Stimulated activated CD8-positive, alpha-beta memory T cell treated with anti-CD3 and anti-CD28 coated beads, Interleukin-12 subunit alpha, Interleukin-12 subunit beta, amount 100 ng/mL, for 1 hour (primary cell): ENCODE measurements around the gene PARP4.
A peak's percentile ranks its signal among the peaks of the same experiment; 100 is the strongest.
"Not testable (repeated sequence)": the region's sequence is repeated elsewhere in the genome, so short reads cannot be mapped to it uniquely, and the experiment has no call there.

Source experiments
- DNase-seq: peaks from one replicate; pipeline ENCODE4 v3.0.0-alpha.2; 2020; ENCODE audit warnings: low read depth

PARP4 gene

GRCh38 chr13:24512197-24512907, at the start of gene PARP4:
Gene PARP4, minus strand, starts transcription at chr13:24512778. Its CDS starts 9,002 bp downstream, at chr13:24503776.
- DNase-seq: peak; percentile 31

GRCh38 chr13:24560579-24561187, 48.1 kb upstream of the PARP4 start:
- DNase-seq: not testable (repeated sequence)

- DNase-seq: not testable (repeated sequence)
Observed at GRCh38 chr13:24559431-24560218, 47.0 kb upstream of the PARP4 start.

GRCh38 chr13:24557081-24557480, 44.5 kb upstream of the PARP4 start:
- DNase-seq: no peak

GRCh38 chr13:24553892-24554291, 41.3 kb upstream of the PARP4 start:
- not testable (repeated sequence) for DNase-seq

- not testable (repeated sequence) for DNase-seq
Observed at GRCh38 chr13:24541476-24542352, 29.1 kb upstream of the PARP4 start.

- DNase-seq: no peak
Observed at GRCh38 chr13:24541127-24541475, 28.5 kb upstream of the PARP4 start.

GRCh38 chr13:24540236-24541126, 27.9 kb upstream of the PARP4 start:
- no peak for DNase-seq

GRCh38 chr13:24539500-24540165, 27.1 kb upstream of the PARP4 start:
- no peak for DNase-seq

GRCh38 chr13:24529478-24529877, 16.9 kb upstream of the PARP4 start:
- DNase-seq: no peak

GRCh38 chr13:24528816-24529398, 16.3 kb upstream of the PARP4 start:
- DNase-seq: no peak

GRCh38 chr13:24527266-24527775, 14.7 kb upstream of the PARP4 start:
- DNase-seq: no peak

GRCh38 chr13:24520733-24521132, 8.2 kb upstream of the PARP4 start:
- DNase-seq: no peak

- no peak for DNase-seq
Observed at GRCh38 chr13:24516919-24517318, 4.3 kb upstream of the PARP4 start.

- DNase-seq: no peak
Observed at GRCh38 chr13:24512908-24513213, 283 bp upstream of the PARP4 start.

- DNase-seq: no peak
Observed at GRCh38 chr13:24511816-24512196, 772 bp downstream of the PARP4 start.

GRCh38 chr13:24511019-24511815, 1.4 kb downstream of the PARP4 start:
- DNase-seq: peak; percentile 19

GRCh38 chr13:24506698-24507335, 5.8 kb downstream of the PARP4 start:
- DNase-seq: no peak

GRCh38 chr13:24506283-24506682, 6.3 kb downstream of the PARP4 start:
- not testable (repeated sequence) for DNase-seq
